ENCODE data around the gene TREX2.

DNA sequence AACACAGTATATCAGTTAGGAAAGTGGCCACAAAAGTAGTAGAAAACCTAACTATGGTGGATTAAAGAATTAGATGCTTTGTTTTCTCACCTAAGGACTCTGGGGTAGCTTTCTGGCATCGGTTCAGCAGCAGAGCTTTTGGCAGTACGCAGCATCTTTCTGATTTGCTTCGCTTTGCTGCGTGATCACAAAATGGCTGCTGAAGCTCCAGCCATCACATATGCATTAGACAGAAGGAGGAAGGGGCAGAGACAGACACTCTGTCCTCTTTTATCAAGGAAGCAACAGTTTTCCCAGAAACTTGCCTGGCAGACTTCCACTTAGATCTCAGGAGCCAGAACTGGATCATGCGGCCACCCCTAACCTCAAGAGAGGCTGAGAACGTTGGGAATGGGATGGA is 15.1 kb downstream of the TREX2 start:
- TF ChIP-seq, protein P1, sequence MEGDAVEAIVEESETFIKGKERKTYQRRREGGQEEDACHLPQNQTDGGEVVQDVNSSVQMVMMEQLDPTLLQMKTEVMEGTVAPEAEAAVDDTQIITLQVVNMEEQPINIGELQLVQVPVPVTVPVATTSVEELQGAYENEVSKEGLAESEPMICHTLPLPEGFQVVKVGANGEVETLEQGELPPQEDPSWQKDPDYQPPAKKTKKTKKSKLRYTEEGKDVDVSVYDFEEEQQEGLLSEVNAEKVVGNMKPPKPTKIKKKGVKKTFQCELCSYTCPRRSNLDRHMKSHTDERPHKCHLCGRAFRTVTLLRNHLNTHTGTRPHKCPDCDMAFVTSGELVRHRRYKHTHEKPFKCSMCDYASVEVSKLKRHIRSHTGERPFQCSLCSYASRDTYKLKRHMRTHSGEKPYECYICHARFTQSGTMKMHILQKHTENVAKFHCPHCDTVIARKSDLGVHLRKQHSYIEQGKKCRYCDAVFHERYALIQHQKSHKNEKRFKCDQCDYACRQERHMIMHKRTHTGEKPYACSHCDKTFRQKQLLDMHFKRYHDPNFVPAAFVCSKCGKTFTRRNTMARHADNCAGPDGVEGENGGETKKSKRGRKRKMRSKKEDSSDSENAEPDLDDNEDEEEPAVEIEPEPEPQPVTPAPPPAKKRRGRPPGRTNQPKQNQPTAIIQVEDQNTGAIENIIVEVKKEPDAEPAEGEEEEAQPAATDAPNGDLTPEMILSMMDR (optimal IDR thresholded peaks at IDR 0.05 in 1 of 3, IDR thresholded peaks at IDR 0.05 in 1 of 3, conservative IDR thresholded peaks at IDR 0.05 in 1 of 3; ENCODE audit: extremely low read depth in 1 of 3, insufficient read depth in 2 of 3, low read length in 3 of 3) = no peak
- no peak for TF ChIP-seq EZH2 (IDR thresholded peaks at IDR 0.05; ENCODE audit: low read length)
